Ishikawa (cell line): Measurements from ENCODE around the gene NCKIPSD.

ENCODE experiments used
- CREB1 ChIP-seq: IDR thresholded peaks from 2 replicates; pipeline ENCODE4 v1.6.1; 2012; ENCODE audit warnings: low read depth
- EGR1 ChIP-seq: IDR thresholded peaks from 2 replicates; pipeline ENCODE4 v1.6.1; 2012
- EP300 ChIP-seq: IDR thresholded peaks from 2 replicates; pipeline ENCODE4 v1.6.1; 2012; ENCODE audit warnings: borderline replicate concordance
- MAX ChIP-seq: IDR thresholded peaks from 2 replicates; pipeline ENCODE4 v1.6.1; 2012
- NFIC ChIP-seq: IDR thresholded peaks from 2 replicates; pipeline ENCODE4 v1.6.1; 2012
- RAD21 ChIP-seq: IDR thresholded peaks from 2 replicates; pipeline ENCODE4 v1.6.1; 2012; ENCODE audit warnings: low read depth
- REST ChIP-seq: IDR thresholded peaks from 2 replicates; pipeline ENCODE4 v1.6.1; 2012; ENCODE audit warnings: low read depth, mild to moderate bottlenecking
- TAF1 ChIP-seq: IDR thresholded peaks from 2 replicates; pipeline ENCODE4 v1.6.1; 2012; ENCODE audit warnings: low read depth, mild to moderate bottlenecking
- TCF12 ChIP-seq: IDR thresholded peaks from 2 replicates; pipeline ENCODE4 v1.6.1; 2012; ENCODE audit warnings: low read depth
- USF1 ChIP-seq: IDR thresholded peaks from 2 replicates; pipeline ENCODE4 v1.6.1; 2012
- YY1 ChIP-seq: IDR thresholded peaks from 2 replicates; pipeline ENCODE4 v1.6.1; 2012; ENCODE audit warnings: low read depth
- ZBTB7A ChIP-seq: IDR thresholded peaks from 2 replicates; pipeline ENCODE4 v1.6.1; 2012; ENCODE audit warnings: low read depth

GRCh38 chr3:48639944-48640606 is 45.6 kb downstream of the NCKIPSD start:
- TF ChIP-seq MAX (no peak), EP300 (no peak), RAD21 (no peak), TAF1 (no peak), TCF12 (no peak), YY1 (no peak), REST (no peak), USF1 (no peak), ZBTB7A (no peak), NFIC (no peak), CREB1 (no peak), EGR1 (no peak)
